ENCODE measurements around the gene CAGE1. TPM values are rescaled to one million over a fixed set of nuclear protein-coding genes. Genes with fewer than 3 reads are reported as not detected.
"Not testable (repeated sequence)": the region's sequence is repeated elsewhere in the genome, so short reads cannot be mapped to it uniquely, and the experiment has no call there.

CAGE1 gene
- total RNA-seq, 1 donor from 2014 or later, result not detected

DNA sequence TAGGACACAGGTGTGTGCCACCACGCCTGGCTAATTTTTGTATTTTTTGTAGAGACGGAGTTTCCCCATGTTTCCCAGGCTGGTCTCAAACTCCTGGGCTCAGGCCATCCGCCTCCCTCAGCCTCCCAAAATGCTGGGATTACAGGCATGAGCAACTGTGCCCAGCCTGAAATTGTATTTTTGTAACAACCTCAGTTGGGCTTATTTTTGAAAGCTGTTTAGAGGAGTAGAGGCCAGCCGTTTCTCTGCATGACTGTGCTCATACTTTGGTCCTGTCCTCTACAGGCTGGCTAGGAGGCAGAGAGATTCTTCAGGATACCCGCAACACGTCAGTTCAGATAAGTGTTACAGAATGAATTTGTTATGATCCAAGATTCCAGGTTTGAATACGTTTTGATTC, 22.1 kb downstream of the CAGE1 start:
- FAIRE-seq (peak; percentile 40), DNase-seq (ENCODE audit: low read depth) (no peak)
- H3K27me3 ChIP-seq (ENCODE audit: control insufficient read depth, insufficient read depth, low read length), result no peaks in the 10 kb centered on the region
- TF ChIP-seq CTCF (IDR thresholded peaks at IDR 0.05; ENCODE audit: insufficient read depth, low read length, severe bottlenecking), result no peak
- no peak overlapping the region for H3K4me3 ChIP-seq (ENCODE audit: low read depth, low read length)
- H3K36me3 ChIP-seq (ENCODE audit: control insufficient read depth, insufficient read depth, low read length), result no peaks in the 10 kb centered on the region

- not testable (repeated sequence) for FAIRE-seq; H3K27me3 ChIP-seq (ENCODE audit: control insufficient read depth, insufficient read depth, low read length); DNase-seq (ENCODE audit: low read depth); H3K36me3 ChIP-seq (ENCODE audit: control insufficient read depth, insufficient read depth, low read length); H3K4me3 ChIP-seq (ENCODE audit: low read depth, low read length)
Measured at GRCh38 chr6:7351916-7352315, 37.6 kb downstream of the CAGE1 start.

- H3K36me3 ChIP-seq (ENCODE audit: control insufficient read depth, insufficient read depth, low read length); DNase-seq (ENCODE audit: low read depth); H3K27me3 ChIP-seq (ENCODE audit: control insufficient read depth, insufficient read depth, low read length); FAIRE-seq; H3K4me3 ChIP-seq (ENCODE audit: low read depth, low read length): not testable (repeated sequence)
Measured at GRCh38 chr6:7350591-7350990, 39.0 kb downstream of the CAGE1 start.

GRCh38 chr6:7347551-7347997, 42.0 kb downstream of the CAGE1 start:
- not testable (repeated sequence) for FAIRE-seq; H3K4me3 ChIP-seq (ENCODE audit: low read depth, low read length); H3K27me3 ChIP-seq (ENCODE audit: control insufficient read depth, insufficient read depth, low read length); H3K36me3 ChIP-seq (ENCODE audit: control insufficient read depth, insufficient read depth, low read length)
- peak; percentile 98 for DNase-seq (ENCODE audit: low read depth)

GRCh38 chr6:7344773-7345450, 44.6 kb downstream of the CAGE1 start:
- H3K27me3 ChIP-seq (ENCODE audit: control insufficient read depth, insufficient read depth, low read length); H3K4me3 ChIP-seq (ENCODE audit: low read depth, low read length); H3K36me3 ChIP-seq (ENCODE audit: control insufficient read depth, insufficient read depth, low read length); FAIRE-seq; DNase-seq (ENCODE audit: low read depth): not testable (repeated sequence)

DNA sequence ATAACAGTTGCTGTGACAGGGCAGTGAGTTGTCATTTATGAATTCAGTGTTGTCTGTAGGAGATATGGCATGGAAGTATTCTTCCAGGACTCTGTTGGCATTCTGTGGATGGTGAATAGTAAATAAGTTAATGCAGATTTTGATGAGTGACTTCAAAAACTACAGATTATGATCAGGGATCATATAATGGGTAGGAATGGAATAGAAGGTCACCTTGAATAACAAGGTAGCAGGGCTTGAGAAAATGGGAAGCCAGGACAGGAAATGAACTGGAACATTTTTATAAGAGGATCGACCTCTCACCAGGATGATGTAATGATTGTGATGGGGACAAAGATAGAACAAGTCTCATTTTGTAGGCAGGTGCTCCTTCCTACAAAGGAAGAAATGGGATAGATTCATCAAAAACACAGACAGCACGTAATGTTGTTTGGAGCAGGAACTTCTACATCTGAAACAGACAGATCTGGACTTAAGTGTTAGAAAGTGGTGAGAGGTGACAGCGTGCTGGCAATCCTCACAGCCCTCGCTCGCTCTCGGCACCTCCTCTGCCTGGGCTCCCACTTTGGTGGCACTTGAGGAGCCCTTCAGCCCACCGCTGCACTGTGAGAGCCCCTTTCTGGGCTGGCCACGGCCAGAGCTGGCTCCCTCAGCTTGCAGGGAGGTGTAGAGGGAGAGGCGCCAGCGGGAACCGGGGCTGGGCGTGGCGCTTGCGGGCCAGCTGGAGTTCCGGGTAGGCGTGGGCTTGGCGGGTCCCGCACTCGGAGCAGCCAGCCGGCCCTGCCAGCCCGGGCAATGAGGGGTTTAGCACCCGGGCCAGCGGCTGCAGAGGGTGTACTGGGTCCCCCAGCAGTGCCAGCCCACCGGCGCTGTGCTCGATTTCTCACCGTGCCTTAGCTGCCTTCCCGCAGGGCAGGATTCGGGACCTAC, 45.7 kb downstream of the CAGE1 start:
- no peaks in the 10 kb centered on the region for H3K36me3 ChIP-seq (ENCODE audit: control insufficient read depth, insufficient read depth, low read length)
- DNase-seq (ENCODE audit: low read depth) (no peak), FAIRE-seq (no peak)
- TF ChIP-seq CTCF (IDR thresholded peaks at IDR 0.05; ENCODE audit: insufficient read depth, low read length, severe bottlenecking), result no peak
- H3K4me3 ChIP-seq (ENCODE audit: low read depth, low read length), result no peak overlapping the region
- H3K27me3 ChIP-seq (ENCODE audit: control insufficient read depth, insufficient read depth, low read length), result no peaks in the 10 kb centered on the region

DNA sequence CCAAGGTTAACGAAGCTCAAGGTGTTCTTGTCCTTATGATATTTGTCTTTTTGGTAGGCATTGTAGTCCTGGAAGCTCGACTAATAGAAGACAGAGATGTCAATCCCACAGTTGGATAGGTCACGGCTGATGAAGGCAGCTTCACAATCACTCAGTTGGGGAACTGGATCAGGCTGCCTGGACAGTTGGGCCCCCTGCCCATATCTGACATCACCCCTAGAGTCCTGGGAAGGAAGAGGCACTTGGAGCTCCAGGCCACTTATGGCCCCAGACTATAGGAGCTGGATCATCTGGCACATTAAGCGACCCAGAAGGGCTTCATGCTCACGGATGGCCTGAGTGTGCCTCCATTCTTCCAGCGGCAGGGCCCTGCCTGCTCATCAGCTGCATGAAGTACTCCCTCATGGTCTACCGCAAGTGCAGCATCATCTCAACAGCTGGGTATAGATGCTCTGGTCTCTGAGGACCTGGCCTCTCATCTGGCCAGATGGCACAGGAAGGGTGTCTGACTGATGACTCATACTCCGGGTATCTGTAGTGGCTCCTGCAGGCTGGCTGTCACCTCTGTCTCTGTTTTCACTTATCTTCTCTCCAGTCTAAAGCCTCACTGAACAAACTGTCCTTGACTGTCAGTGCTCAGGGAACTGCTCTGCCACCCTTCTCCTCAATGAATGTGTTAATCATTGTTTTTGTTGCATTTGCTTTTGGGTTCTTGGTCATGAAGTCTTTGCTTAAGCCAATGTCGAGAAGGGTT, 47.4 kb downstream of the CAGE1 start:
- Histone ChIP-seq H3K4me3 (ENCODE audit: low read depth, low read length) (no peak overlapping the region), H3K36me3 (ENCODE audit: control insufficient read depth, insufficient read depth, low read length) (no peaks in the 10 kb centered on the region), H3K27me3 (ENCODE audit: control insufficient read depth, insufficient read depth, low read length) (no peaks in the 10 kb centered on the region)
- TF ChIP-seq CTCF (IDR thresholded peaks at IDR 0.05; ENCODE audit: insufficient read depth, low read length, severe bottlenecking), result no peak
- FAIRE-seq, result no peak
- peak; percentile 23 for DNase-seq (ENCODE audit: low read depth)
